Activated CD8-positive, alpha-beta memory T cell treated with anti-CD3 and anti-CD28 coated beads, Interleukin-2, amount 50 U/mL, for 4 hours (primary cell): ENCODE measurements around the gene TACSTD2.
"Not testable (repeated sequence)": the region's sequence is repeated elsewhere in the genome, so short reads cannot be mapped to it uniquely, and the experiment has no call there.

ENCODE experiments used
- DNase-seq: peaks from one replicate; pipeline ENCODE4 v3.0.0-alpha.2; 2020

The TACSTD2 gene

DNA sequence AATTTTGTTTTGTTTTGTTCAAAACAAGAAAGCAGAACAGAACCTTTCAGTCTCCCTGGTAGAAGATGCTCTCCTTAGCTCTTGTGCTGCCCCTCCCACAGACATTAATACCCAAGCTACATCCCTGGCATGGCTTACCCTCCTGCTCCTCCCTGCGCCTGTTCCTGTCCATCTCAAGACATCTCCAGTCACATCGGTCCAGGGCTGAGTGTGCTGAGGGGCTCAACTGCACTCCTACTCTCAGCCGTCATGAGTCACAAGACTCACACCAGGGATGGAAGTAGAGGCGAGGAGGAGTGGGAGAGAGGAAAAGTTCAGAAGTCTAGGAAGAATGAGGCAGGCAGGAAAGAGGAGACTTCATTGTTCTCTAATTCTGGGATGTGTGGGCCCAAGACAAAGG lies 9.2 kb upstream of the TACSTD2 start:
- no peak for DNase-seq

DNA sequence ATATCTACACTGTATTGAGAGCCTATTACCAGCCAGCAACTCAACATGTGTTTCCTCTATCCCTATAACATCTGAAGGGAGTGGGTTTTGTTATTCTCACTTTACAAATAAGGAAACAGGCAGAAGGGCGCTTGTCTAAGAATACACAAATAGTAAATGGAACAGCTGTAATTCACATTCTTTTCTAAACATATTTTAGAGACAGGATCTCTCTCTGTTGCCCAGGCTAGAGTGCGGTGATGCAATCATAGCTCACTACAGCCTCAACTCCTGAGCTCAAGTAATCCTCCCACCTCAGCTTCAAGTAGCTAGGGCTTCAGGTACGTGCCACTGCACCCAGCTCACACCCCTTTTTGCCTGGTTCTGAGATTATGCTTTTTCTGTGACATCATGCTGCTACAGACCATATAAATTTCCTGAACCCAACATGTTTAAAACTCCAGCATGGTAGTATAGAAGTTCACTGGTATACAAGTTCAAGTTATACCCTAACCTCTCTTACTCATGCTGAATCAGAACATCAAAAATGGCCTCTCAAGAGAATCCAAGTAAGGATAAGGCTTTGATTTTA lies 8.6 kb upstream of the TACSTD2 start:
- DNase-seq = no peak

DNA sequence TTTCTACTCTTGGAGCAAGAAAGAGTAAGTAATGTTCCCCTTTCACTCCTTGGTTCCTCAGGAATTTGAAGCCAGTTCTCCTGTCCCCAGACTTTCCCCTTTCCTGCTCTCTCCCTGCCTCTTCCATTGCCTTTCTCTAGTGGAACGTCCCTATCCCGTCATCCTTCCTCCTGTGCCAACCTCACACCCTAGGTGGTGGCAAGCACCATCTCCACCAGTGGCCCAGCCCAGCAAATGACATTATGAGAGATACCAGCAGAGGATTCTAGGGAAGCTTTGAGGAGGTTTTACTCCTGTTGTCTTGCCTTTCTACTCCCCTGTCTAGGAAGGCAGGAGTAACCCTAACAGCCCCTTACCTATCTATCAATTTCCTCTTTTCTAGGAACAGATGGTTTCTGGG lies 8.1 kb upstream of the TACSTD2 start:
- DNase-seq = no peak

DNA sequence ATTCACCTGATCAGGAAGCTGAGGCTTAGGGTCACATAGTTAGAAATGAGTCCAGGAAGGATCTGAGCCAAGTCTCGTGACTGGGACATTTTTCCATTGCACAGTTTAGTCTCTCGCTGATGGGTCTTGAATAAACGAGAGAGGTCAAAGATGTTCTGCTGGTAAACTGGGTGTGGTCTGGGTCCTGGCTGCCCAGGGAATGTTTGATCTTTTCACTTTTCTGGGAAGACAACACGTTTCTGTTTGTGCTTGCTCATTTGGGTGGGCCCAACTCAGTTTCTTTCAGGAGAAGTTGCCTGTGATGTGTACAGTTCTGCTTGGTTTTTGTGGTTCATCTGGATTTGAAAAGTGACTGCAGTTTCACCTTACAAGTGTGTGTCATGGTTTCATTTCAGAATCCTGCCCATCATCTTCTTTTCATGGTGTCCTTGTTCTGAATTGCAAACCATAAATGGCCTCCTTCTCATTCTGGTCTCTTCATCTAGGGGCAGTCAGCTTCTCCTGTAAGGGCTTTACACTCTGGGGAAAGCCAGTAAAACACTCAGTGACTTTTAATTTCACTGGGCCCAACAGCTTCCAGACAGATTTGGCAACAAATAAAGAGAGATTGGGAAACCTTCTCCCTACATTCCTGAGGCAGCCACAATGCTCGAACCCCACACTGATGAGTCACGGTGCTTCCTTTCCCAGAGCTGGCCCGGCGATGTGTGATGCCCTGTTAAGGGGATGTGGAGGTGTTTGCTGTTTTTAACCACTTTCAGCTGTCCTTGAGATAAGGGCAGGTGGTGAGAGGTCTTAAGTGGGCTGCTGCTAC lies 7.2 kb upstream of the TACSTD2 start:
- no peak for DNase-seq

DNA sequence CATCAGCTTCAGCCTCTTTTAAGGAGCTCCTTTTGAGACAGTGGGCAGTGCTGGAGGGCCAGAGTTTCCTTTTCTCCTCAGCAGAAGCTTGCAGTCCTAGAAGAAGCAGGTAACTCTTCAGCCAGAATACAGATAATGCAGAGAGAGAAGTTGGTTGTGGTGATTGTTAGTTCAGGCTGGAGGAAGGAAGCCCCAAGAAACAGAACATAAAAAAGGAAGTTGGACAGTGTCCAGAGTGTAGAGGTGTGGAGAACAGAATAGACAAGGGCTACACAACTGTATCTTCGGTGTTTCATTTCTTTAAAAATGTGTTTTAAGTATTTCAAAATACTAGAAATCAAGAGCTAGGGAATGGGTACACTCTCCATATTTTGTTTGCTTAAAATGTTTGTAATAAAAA lies 6.4 kb upstream of the TACSTD2 start:
- no peak for DNase-seq

DNA sequence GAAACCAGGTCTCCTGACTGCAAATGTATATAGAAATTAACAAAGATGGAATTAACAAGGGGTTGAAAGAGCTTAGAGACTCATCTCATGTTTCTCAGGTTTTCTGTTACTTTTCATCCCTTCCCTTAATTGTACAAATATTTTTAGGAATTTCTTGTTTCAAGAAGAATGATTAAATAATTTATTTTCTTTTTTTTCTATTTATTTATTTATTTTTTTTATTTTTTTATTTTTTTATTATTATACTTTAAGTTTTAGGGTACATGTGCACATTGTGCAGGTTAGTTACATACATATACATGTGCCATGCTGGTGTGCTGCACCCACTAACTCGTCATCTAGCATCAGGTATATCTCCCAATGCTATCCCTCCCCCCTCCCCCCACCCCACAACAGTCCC lies 5.1 kb upstream of the TACSTD2 start:
- not testable (repeated sequence) for DNase-seq

DNA sequence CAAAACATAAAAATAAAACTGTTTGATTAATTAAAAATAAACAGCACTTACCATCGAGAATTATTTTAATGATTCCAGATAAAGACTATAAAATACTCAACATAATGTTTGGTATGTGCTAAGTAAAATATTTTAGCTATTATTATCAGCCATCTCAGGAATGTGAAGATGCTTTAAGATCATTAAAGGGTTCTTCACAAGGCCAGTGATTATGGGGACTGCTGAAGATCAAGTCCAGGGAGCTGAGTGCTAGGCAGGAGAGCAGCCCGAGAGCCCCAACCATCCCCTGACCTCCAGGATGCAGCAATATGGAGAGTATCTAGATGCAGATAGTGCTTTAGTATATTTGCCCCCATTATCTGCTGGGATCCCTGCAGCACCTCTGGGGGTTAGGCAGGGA lies 4.6 kb upstream of the TACSTD2 start:
- no peak for DNase-seq

DNA sequence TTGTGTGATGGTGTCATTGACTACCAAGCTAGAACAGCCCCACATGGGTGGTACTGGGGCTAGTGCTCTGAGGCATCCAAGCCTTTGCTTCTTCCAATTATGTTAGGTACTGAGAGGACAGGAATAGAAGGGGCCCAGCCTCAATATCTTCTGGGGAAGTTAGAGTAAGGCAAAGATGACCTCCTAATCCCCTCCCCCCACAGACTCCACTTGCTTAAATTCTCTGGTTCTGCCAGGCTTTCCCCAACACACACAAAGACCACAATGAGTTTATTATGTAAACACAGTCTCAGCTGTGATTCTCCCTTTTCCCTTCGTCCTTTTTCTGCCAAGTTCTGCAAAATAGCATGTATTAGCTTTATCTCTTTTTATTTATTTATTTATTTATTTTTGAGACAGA lies 3.1 kb upstream of the TACSTD2 start:
- no peak for DNase-seq

DNA sequence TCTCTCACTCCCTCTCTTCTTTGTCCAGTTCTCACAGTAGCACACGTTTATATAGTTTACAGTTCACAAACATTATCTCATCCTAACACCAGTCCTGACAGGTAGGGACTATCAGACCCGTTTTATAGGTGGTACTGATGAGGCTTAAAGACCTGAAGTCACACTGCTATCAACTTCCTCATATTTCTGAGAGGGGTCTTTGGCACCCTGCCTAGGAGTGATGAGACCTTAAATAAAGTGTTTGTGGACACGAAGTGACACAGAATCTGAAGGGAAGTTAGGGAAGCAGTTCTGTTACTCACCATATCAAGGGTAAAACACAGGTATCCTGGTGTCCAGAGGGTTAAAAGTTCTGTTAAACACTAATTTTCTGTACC lies 590 bp upstream of the TACSTD2 start:
- DNase-seq = no peak

DNA sequence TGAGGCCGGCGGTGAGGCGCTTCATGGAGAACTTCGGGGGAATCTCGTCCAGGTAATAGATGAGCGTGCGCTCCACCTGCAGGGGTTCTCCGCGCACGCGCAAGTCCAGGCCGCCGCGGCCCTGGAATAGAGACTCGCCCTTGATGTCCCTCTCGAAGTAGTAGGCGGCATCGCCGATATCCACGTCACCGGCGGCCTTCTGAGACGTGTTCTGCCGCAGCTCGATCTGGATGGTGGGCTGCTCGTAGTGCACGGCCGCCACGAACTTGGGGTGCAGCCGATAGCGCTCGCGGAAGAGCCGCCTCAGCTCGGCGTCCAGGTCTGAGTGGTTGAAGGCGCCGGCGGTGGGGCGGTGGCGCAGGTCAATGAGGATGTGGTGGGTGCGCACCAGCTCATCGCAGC lies 726 bp downstream of the TACSTD2 start:
- DNase-seq = no peak

DNA sequence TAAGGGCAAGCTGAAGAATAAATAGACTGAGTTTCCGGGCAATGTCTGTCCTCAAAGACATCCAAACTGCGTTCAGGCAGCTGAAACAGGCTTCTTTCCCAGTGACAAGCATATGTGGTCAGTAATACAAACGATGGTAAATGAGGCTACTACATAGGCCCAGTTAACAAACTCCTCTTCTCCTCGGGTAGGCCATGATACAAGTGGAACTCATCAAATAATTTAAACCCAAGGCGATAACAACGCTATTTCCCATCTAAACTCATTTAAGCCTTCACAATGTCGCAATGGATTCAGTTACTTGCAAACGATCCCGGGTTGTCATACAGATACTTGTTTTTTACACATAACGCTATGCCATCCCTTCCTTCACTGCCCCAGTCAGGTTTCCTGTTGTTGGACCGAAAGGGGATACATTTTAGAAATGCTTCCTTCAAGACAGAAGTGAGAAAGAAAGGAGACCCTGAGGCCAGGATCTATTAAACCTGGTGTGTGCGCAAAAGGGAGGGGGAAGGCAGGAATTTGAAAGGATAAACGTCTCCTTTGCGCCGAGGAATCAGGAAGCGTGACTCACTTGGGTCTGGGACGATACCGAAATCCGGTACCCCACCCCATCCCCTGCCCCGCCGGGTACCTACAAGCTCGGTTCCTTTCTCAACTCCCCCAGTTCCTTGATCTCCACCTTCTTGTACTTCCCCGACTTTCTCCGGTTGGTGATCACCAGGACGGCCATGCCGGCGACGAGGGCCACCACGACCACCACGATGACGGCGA lies 1.3 kb downstream of the TACSTD2 start:
- DNase-seq = no peak

DNA sequence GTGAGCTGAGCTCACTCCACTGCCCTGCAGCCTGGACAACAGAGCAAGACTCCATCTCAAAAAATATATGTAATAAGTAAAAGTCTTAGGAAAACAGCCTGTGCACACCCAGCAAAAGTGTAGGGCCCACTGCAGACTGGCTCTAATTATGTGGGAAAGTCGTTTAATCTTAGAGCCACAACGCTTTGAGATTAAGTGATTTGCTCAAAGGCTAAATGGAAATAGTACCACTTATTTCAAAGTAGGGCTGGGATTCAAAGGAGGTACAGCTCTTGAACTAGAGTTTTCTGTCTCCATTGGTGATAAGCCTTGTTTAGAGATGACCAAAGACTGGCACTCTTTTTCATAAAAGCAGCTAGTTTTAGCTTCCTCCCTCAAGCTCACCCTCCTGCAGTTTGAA lies 2.2 kb downstream of the TACSTD2 start:
- DNase-seq = no peak

DNA sequence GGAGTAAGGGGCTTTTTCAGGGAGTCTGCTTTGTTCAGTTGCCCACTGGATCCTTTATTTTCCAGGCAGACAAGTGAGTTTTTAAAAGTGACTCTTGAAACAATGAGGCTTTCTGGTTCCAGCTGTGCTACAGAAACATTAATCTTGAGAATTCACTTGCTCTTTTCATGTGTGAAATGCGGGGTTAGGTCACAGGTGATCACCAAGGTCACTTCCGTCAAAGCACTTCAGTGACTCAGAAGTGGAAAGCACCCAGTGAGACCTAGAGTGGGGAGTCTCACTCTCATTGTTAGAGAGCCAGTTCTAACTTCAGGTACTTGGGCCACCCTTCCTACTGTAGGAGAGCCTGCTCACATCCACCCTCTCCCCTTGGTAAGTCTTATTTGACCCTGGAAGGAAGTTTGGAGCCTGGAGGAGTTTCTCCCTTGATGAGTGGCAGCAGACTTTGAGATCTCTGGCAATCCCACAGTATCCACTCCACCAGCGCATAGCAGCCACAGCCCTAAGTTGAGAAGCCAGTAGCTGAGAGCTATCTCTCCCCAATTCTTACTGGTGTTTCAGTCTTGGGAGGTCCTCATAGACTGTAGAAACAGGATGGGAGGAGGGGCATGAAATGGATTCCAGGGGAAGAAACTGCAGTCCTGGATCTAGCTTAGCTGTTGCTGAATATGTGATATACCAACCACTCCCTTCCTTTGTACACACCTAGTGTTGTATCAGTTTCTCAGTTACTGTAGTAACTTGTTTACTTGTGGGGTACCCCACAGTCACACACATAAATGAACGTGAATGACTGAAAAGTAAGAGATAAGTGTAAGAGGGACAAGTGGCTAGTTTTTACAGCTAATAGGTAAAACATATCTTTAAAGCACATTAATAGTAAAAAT lies 3.1 kb downstream of the TACSTD2 start:
- peak; percentile 15 for DNase-seq

DNA sequence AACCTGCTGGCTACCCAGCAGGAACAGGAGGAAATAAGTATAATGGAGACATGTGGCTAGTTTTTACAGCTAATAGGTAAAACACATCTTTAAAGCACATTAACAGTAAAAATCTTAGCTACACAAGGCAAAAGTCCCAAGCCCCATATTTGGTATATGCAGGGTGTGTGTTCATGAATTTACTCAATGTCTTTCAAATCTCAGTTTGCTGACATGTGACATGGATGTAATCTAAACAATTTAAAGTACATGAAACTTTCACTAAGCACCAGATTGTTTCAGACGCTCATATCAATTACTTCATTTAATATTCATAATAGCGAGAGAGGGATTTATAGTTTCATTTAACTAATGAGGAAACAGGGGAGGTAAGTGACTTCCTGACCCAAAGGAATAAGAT lies 3.9 kb downstream of the TACSTD2 start:
- DNase-seq = no peak

DNA sequence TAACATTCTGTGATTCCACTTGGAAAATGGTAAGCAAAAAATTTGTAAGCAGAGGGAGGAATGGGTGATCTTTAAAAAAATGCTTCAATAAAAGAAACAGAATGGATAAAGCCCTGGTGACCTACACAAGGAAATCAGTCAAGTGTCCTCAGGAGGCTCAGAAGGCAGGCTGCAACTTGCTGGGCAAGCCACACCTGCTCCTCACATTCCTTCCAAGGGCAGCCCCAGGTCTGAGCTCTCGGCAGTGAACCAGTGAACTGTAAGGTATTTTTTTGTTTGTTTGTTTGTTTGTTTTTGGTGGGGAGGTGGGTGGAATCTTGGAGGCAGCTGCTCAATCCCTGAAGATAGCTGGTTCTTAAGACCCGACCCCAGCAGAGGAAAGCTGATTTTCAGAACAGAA lies 4.4 kb downstream of the TACSTD2 start:
- DNase-seq = no peak

DNA sequence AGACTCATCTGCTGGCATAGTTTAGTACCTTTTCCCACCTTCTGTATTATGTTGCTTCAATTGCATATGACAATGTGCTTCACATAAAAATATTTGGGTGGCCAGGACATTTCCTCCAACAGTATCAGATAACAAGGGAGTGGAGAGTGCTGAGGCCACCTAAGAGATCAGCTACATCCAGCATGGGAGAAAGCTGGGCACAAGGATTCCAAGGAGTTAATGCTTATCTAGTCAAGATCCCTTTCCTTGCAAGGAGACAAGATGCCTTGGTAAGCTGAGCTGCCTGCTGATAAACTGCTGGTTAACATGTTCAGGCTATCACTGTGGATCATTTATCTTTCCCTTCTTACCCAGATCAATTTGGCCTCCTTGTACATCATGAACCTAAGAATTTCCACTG lies 5.4 kb downstream of the TACSTD2 start:
- DNase-seq = no peak

DNA sequence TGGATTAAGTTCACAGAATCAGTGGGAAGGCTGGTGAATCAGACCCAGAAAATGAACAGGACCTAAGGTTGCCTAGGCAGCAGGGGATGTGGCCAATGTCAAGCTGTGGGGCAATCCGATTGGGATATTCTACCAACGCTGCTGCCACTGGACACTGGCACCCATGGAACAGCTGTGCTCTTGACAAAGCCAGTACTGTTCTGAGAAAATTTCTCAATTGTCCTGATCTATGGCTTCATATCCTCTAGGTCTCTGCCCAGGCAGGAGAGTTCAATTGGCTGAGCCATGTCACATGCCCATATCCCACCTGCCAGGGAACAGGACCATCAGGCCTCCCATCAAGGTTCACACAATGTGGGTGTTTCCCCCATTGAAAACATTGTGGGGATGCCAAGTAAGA lies 6.2 kb downstream of the TACSTD2 start:
- DNase-seq = no peak

DNA sequence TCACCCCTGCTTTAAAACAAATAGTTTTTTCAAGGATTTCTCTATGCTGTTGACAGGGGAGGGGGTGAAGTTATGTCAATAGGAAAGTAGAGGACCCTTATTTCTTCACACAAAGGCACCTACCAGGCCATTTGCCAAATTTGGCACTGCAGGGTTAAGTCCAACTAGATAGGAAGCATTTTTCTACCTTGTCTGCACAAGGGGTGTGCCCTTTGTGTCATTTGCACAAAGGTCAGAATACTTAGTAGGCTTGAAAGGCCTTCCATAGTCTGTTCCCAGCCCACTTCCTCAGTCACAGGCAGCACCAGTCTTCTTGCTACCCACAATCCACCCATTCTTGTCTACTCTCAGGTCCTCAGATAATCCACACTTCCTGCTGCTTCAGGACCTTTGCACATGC lies 7.0 kb downstream of the TACSTD2 start:
- DNase-seq = no peak

DNA sequence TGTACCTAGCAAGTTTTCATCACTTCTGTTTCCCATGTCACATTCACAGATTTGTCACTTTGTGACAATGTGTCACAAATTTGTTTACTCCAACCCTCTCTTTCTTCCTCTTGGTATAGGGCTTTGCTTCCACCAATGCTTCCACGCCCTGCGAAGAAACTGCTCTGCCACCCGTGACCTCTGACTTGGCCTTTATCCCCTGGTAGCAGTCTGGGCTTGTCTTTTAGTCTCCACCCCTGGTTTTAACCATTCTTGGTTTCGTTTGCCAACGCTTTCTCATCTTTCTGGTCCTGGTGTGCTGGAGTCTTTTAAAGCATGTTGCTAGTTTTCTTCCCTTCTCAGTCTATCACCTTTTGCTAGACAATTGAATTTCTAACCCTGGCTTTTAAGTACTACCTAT lies 8.1 kb downstream of the TACSTD2 start:
- DNase-seq = no peak

DNA sequence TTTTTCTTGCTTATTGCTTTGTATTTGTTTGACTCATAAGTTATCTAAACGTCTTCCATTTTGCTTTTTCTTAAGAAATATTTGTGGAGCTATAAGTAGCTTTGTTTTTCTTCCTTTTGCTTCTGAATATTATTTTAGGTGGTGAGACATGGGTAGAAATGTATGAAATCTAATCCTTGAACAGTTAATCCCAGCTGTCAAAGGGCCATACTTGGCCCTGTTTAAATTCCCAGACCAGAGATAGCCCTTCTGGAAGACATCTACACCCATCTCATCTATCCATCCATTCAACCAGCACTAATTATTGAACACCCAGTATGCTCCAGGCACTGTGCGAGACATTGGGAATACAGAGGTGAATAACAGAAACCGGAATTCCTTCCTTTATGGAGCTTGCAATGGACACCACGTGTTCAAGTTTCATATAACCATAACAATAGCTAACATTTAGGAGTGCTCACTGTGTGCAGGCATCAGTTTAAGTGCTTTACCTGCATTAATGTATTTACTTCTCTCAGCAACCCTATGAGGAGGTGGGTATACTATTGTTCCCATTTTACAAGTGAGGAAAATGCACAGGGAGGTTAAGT lies 8.7 kb downstream of the TACSTD2 start:
- DNase-seq = no peak

DNA sequence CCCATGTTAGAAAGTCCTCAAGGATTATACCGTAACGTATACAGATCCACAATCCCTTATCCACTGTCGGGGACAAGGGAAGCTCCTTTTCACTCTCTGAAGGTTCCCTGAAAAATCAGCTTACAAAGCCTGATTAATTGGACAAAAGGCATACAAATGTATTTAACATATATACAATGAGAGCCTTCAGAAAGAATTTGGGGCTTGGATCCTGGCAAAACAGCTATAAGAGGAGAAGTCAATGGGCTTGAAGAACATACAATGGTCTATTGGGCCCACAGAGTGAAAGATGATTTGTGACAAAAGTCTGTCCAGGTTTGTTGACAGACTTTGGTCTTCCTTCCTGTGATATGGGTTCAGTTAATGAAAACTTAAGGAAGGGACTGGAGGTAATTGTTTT lies 10.7 kb downstream of the TACSTD2 start:
- DNase-seq = no peak

DNA sequence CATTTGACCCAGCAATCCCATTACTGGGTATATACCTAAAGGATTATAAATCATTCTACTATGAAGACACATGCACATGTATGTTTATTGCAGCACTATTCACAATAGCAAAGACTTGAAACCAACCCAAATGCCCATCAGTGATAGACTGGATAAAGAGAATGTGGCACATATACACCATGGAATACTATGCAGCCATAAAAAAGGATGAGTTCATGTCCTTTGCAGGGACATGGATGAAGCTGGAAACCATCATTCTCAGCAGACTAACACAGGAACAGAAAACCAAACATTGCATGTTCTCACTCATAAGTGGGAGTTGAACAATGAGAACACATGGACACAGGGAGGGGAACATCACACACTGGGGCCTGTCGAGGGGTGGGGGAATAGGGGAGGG lies 13.3 kb downstream of the TACSTD2 start:
- not testable (repeated sequence) for DNase-seq

DNA sequence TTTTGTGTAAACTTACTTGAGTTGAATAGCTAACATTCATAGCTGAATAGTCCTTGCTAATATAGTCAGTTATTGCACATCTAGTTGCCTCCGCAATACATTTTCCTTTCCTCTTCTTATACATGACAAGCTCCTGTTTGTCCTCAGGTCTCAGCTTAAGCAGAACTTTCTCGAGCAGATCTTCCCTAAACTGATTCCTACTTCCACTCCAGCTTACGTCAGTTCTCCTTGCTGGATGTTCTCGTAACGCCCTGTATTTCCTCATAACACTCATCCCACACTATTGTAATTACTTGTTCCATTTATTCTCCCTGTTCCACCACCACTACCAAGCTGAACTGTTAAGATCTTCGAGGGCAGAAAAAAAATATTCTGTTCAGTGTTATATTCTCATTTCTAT lies 15.4 kb downstream of the TACSTD2 start:
- DNase-seq = no peak
